ENCODE results near the gene DNALI1.
"Not testable (repeated sequence)": the region's sequence is repeated elsewhere in the genome, so short reads cannot be mapped to it uniquely, and the experiment has no call there.

Gene DNALI1

DNA sequence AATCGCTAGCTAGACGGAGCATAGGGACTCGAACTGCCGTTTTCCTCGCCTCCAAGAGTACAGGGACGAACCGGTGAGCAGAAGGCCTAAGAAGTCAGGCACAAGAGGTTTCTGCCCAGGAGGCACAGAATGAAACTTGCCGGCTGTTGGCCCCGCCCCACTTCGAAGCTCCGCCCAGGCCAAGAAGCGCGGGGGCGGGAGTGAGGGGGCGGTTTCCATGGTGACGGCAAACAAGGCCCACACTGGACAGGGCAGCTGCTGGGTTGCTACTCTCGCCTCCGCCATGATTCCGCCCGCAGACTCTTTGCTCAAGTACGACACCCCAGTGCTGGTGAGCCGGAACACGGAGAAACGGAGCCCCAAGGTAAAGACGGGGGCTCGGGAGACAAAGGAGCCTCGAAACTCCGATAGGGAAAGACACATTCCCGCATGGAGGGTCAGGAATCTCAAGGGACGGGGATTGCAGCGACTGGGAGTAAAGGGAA lies at the start of gene DNALI1:
Gene DNALI1, plus strand, starts transcription at position 229 of the 485 bp plus-strand sequence. Its CDS starts 55 bp downstream, at position 284.
- TF ChIP-seq, protein P1, sequence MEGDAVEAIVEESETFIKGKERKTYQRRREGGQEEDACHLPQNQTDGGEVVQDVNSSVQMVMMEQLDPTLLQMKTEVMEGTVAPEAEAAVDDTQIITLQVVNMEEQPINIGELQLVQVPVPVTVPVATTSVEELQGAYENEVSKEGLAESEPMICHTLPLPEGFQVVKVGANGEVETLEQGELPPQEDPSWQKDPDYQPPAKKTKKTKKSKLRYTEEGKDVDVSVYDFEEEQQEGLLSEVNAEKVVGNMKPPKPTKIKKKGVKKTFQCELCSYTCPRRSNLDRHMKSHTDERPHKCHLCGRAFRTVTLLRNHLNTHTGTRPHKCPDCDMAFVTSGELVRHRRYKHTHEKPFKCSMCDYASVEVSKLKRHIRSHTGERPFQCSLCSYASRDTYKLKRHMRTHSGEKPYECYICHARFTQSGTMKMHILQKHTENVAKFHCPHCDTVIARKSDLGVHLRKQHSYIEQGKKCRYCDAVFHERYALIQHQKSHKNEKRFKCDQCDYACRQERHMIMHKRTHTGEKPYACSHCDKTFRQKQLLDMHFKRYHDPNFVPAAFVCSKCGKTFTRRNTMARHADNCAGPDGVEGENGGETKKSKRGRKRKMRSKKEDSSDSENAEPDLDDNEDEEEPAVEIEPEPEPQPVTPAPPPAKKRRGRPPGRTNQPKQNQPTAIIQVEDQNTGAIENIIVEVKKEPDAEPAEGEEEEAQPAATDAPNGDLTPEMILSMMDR (IDR thresholded peaks at IDR 0.05; ENCODE audit: low read length, missing control alignments) = no peak
- DNase-seq (ENCODE audit: low read depth) = peak; percentile 93
- H3K4me3 ChIP-seq (replicated peaks; ENCODE audit: low read depth, low read length) = peak within 1 kb of the TSS; percentile 55

- TF ChIP-seq, protein P1 (IDR thresholded peaks at IDR 0.05; ENCODE audit: low read length, missing control alignments) = peak; percentile 36
- DNase-seq (ENCODE audit: low read depth) = peak; percentile 39
- H3K4me3 ChIP-seq (replicated peaks; ENCODE audit: low read depth, low read length) = no peak overlapping the region
Observed at GRCh38 chr1:37509181-37509580, 47.6 kb upstream of the DNALI1 start.

- TF ChIP-seq, protein P1 (IDR thresholded peaks at IDR 0.05; ENCODE audit: low read length, missing control alignments) = no peak
- H3K4me3 ChIP-seq (replicated peaks; ENCODE audit: low read depth, low read length) = peak overlapping the region; percentile 79
- DNase-seq (ENCODE audit: low read depth) = no peak
Observed at GRCh38 chr1:37513795-37514349, 42.9 kb upstream of the DNALI1 start.

- peak; percentile 82 for DNase-seq (ENCODE audit: low read depth)
- H3K4me3 ChIP-seq (replicated peaks; ENCODE audit: low read depth, low read length) = peak within 1 kb of the TSS; percentile 79
- TF ChIP-seq, protein P1 (IDR thresholded peaks at IDR 0.05; ENCODE audit: low read length, missing control alignments) = no peak
Observed at GRCh38 chr1:37514350-37515184, 42.2 kb upstream of the DNALI1 start, which contains the start of gene MEAF6. Gene MEAF6 (minus strand): TSS chr1:37514766. CDS start chr1:37514746, 20 bp downstream.

DNA sequence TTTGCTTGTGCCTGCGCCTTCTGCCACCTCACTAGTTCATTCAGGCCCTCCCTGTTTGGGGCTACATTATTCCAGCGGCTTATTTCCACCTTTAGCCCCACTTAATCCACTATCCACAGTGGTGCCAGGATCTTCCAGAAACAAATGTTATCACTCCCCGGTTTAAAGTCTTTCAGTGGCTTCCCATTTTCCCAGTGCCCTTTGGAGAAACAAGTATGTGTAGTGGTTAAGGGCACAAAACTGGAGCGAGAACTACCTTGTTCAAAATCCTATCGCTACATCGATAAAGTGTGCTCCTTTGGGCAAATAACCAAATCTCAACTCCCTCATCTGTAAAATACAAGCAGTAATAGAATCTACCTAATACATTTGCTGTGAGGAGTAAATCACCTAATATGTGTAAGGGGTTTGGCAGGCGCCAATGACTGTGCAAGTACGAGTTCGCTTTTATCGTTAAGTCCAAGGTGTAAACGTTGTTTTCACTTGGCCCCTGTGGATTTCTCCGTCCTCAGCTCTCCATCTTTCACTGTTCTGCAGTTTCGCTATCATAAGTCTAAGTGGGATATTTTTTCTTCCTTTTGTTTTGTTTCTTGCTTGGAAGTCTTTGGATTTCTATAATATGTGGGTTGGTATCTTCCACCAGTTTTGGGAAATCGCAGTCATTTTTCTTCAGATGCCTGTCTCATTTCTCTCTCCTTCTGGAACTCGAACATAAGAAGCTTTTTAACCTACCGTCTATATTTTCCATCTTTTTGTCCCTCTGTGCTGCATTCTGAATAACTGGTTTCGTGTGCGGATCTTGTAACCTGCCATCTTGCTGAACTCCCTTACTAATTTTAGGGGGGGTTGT lies 41.3 kb upstream of the DNALI1 start:
- no peak for DNase-seq (ENCODE audit: low read depth)
- TF ChIP-seq, protein P1 (IDR thresholded peaks at IDR 0.05; ENCODE audit: low read length, missing control alignments) = no peak
- peak overlapping the region; percentile 79 for H3K4me3 ChIP-seq (replicated peaks; ENCODE audit: low read depth, low read length)

DNA sequence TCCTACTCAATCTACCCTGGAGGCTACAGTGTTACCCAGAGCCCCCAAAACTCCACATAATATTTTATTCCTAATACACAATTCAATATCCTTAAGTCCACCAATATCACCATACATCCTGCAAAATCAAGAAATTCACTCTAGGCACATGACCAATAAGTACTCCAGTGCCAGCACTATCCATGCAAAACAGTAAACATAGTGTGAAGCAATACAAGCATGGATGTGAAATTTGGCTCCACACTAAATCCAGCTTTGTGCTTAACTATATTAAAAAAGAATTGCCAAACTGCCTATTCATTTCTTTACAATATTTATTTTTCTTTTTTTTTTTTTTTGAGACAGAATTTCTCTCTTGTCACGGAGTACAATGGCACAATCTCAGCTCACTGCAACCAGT lies 39.2 kb upstream of the DNALI1 start:
- no peak for DNase-seq (ENCODE audit: low read depth)
- H3K4me3 ChIP-seq (replicated peaks; ENCODE audit: low read depth, low read length) = no peak overlapping the region
- TF ChIP-seq, protein P1 (IDR thresholded peaks at IDR 0.05; ENCODE audit: low read length, missing control alignments) = no peak

GRCh38 chr1:37518241-37518640 lies 38.5 kb upstream of the DNALI1 start:
- DNase-seq (ENCODE audit: low read depth); H3K4me3 ChIP-seq (replicated peaks; ENCODE audit: low read depth, low read length): not testable (repeated sequence)

DNA sequence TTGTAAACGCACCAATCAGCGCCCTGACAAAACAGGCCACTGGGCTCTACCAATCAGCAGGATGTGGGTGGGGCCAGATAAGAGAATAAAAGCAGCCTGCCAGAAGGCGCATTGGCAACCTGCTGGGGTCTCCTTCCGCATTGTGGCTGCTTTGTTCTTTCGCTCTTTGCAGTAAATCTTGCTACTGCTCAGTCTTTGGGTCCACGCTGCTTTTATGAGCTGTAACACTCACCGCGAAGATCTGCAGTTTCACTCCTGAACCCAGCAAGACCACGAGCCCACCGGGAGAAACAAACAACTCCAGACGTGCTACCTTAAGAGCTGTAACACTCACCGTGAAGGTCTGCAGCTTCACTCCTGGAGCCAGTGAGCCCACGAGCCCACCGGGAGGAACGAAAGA lies 37.8 kb upstream of the DNALI1 start:
- DNase-seq (ENCODE audit: low read depth); H3K4me3 ChIP-seq (replicated peaks; ENCODE audit: low read depth, low read length): not testable (repeated sequence)

Measured in fibroblast of pulmonary artery (primary cell).